ENCODE measurements around the gene QPRT.
"Not testable (repeated sequence)": the region's sequence is repeated elsewhere in the genome, so short reads cannot be mapped to it uniquely, and the experiment has no call there.

DNA sequence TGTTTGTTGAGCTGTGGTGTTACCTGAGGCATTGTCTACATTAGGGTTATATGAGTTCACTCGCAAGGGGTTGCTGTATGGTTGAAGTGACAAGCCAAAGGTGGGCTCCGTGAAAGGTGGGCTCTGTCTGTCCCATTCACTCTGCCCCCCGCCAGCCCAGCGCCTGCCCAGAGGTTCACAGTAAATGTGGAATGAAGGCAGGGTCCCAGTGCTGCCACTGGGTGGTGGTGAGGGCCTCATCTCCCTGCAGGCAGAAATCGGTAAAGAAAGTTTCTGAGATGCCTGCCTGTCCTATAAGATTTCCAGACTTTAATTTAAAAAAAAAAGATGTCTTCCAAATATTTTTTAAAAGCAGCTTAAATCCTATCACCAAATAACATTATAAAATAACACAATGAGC is 42.6 kb upstream of the QPRT start:
- not testable (repeated sequence) for TF ChIP-seq CTCF, POLR2AphosphoS5, POLR2A (IDR thresholded peaks at IDR 0.05)
